A549 treated with RU486 at 1 μM for 4 hours (cell line): Measurements from ENCODE around the gene SERPINB13. TPM values are rescaled to one million over a fixed set of nuclear protein-coding genes. Genes with fewer than 3 reads are reported as not detected.

ENCODE experiments used
- total RNA-seq: library from RNA; stranded (reverse); fragments of 200-300 nt; extraction: Qiagen RNA extraction; gene quantifications from 5 replicates; pipeline ENCODE4 v1.2.3, GENCODE V29; 2022; ENCODE audit warnings: low read depth

The SERPINB13 gene
- total RNA-seq, result not detected in 5 replicates

GRCh38 chr18:63586966-63587365, at the start of gene SERPINB13:
TSS of gene SERPINB13 (plus strand) at chr18:63587343. CDS start at chr18:63588668, 1,325 bp downstream.

GRCh38 chr18:63542069-63542468, 45.1 kb upstream of the SERPINB13 start, which contains the start of gene SERPINB12:
TSS of gene SERPINB12 (plus strand) at chr18:63542369. CDS start at chr18:63556160, 13,791 bp downstream.

GRCh38 chr18:63644142-63644541, 57.0 kb downstream of the SERPINB13 start, which contains the start of gene SERPINB4:
TSS of gene SERPINB4 (minus strand) at chr18:63644256. CDS start at chr18:63643577, 679 bp downstream.

Other genes starting within 250 kb of the SERPINB13 start
- gene KDSR, start 220.1 kb upstream of the SERPINB13 start, total RNA-seq, result 31.8 to 44.3 TPM (median 40.2 TPM) in 5 replicates
- 18.5 to 24.2 TPM (median 20.6 TPM) in 5 replicates for gene VPS4B, start 164.9 kb upstream of the SERPINB13 start, total RNA-seq
- 0.05 to 0.11 TPM (median 0.07 TPM) in 3 of 5 replicates, not detected in the others for gene SERPINB5, start 110.4 kb upstream of the SERPINB13 start, total RNA-seq
- gene SERPINB12, start 45.0 kb upstream of the SERPINB13 start, total RNA-seq, result not detected in 5 replicates
- 0.11 to 0.18 TPM (median 0.15 TPM) in 4 of 5 replicates, not detected in the other for gene SERPINB4, start 56.9 kb downstream of the SERPINB13 start, total RNA-seq
- gene SERPINB3, start 74.5 kb downstream of the SERPINB13 start, total RNA-seq, result 0.09 to 0.21 TPM (median 0.14 TPM) in 3 of 5 replicates, not detected in the others
- 0.22 TPM in 1 of 5 replicates, not detected in the others for gene SERPINB11, start 115.6 kb downstream of the SERPINB13 start, total RNA-seq
- 1.8 to 2.7 TPM (median 2.3 TPM) in 5 replicates for gene SERPINB7, start 188.1 kb downstream of the SERPINB13 start, total RNA-seq